Ishikawa (cell line): Measurements from ENCODE around the gene SARDH.
A peak's percentile ranks its signal among the peaks of the same experiment; 100 is the strongest.

ENCODE experiments used
- CEBPB ChIP-seq: IDR thresholded peaks from 2 replicates; pipeline ENCODE4 v1.6.1; 2012
- CREB1 ChIP-seq: IDR thresholded peaks from 2 replicates; pipeline ENCODE4 v1.6.1; 2012; ENCODE audit warnings: low read depth
- EGR1 ChIP-seq: IDR thresholded peaks from 2 replicates; pipeline ENCODE4 v1.6.1; 2012
- EP300 ChIP-seq: IDR thresholded peaks from 2 replicates; pipeline ENCODE4 v1.6.1; 2012; ENCODE audit warnings: borderline replicate concordance
- FOXM1 ChIP-seq: IDR thresholded peaks from 2 replicates; pipeline ENCODE4 v1.6.1; 2012; ENCODE audit warnings: low read depth, borderline replicate concordance
- MAX ChIP-seq: IDR thresholded peaks from 2 replicates; pipeline ENCODE4 v1.6.1; 2012
- NFIC ChIP-seq: IDR thresholded peaks from 2 replicates; pipeline ENCODE4 v1.6.1; 2012
- RAD21 ChIP-seq: IDR thresholded peaks from 2 replicates; pipeline ENCODE4 v1.6.1; 2012; ENCODE audit warnings: low read depth
- REST ChIP-seq: IDR thresholded peaks from 2 replicates; pipeline ENCODE4 v1.6.1; 2012; ENCODE audit warnings: low read depth, mild to moderate bottlenecking
- TAF1 ChIP-seq: IDR thresholded peaks from 2 replicates; pipeline ENCODE4 v1.6.1; 2012; ENCODE audit warnings: low read depth, mild to moderate bottlenecking
- TCF12 ChIP-seq: IDR thresholded peaks from 2 replicates; pipeline ENCODE4 v1.6.1; 2012; ENCODE audit warnings: low read depth
- TEAD4 ChIP-seq: IDR thresholded peaks from 2 replicates; pipeline ENCODE4 v1.6.1; 2012
- USF1 ChIP-seq: IDR thresholded peaks from 2 replicates; pipeline ENCODE4 v1.6.1; 2012
- YY1 ChIP-seq: IDR thresholded peaks from 2 replicates; pipeline ENCODE4 v1.6.1; 2012; ENCODE audit warnings: low read depth
- ZBTB7A ChIP-seq: IDR thresholded peaks from 2 replicates; pipeline ENCODE4 v1.6.1; 2012; ENCODE audit warnings: low read depth

Gene SARDH

GRCh38 chr9:133780962-133781827 lies 43.0 kb upstream of the SARDH start:
- peak; percentile 71 for TF ChIP-seq USF1
- TF ChIP-seq RAD21, result no peak

- no peak for TF ChIP-seq TAF1
- no peak for TF ChIP-seq YY1
- TF ChIP-seq CEBPB, result no peak
- TF ChIP-seq TCF12, result no peak
- TF ChIP-seq EP300, result no peak
- TF ChIP-seq TEAD4, result no peak
- TF ChIP-seq EGR1, result no peak
- no peak for TF ChIP-seq RAD21
- no peak for TF ChIP-seq USF1
- TF ChIP-seq MAX, result no peak
- TF ChIP-seq FOXM1, result no peak
- TF ChIP-seq REST, result no peak
- no peak for TF ChIP-seq CREB1
- TF ChIP-seq ZBTB7A, result no peak
- no peak for TF ChIP-seq NFIC
These were observed 42.3 kb upstream of the SARDH start for GRCh38 chr9:133780404-133780945.

- TF ChIP-seq NFIC (no peak), RAD21 (no peak), TAF1 (no peak), MAX (no peak)
These were observed 41.6 kb upstream of the SARDH start for GRCh38 chr9:133779516-133780403.

- TF ChIP-seq USF1, result no peak
- TF ChIP-seq REST, result no peak
- TF ChIP-seq EP300, result no peak
- no peak for TF ChIP-seq TEAD4
These were observed 40.9 kb upstream of the SARDH start for GRCh38 chr9:133779081-133779480.

GRCh38 chr9:133778336-133779013 lies 40.3 kb upstream of the SARDH start:
- no peak for TF ChIP-seq TAF1
- TF ChIP-seq RAD21, result no peak
- no peak for TF ChIP-seq TCF12
